H9 (cell line): ENCODE measurements around the gene CMSS1. TPM values are rescaled to one million over a fixed set of nuclear protein-coding genes. Genes with fewer than 3 reads are reported as not detected.

Experiments used
- DNase-seq: peaks from one replicate; pipeline ENCODE4 v3.0.0-alpha.2; 2017
- H2AFZ ChIP-seq: one replicate; pipeline ENCODE4 v1.6.1; 2013; ENCODE audit warnings: mild to moderate bottlenecking, low read length, control low read depth, moderate library complexity
- H2AK5ac ChIP-seq: 2 replicates; pipeline ENCODE4 v1.6.1; 2013; ENCODE audit warnings: low read length, control low read depth, mixed read lengths; ENCODE audit not compliant: insufficient read length
- H2BK120ac ChIP-seq: one replicate; pipeline ENCODE4 v1.6.1; 2013; ENCODE audit warnings: low read depth, mild to moderate bottlenecking, low read length, control low read depth, inconsistent platforms; ENCODE audit not compliant: poor library complexity, severe bottlenecking
- H2BK12ac ChIP-seq: 2 replicates; pipeline ENCODE4 v1.6.1; 2013; ENCODE audit warnings: low read length, control low read depth, mixed read lengths, low read depth; ENCODE audit not compliant: insufficient read length
- H2BK15ac ChIP-seq: 2 replicates; pipeline ENCODE4 v1.6.1; 2013; ENCODE audit warnings: low read depth, low read length, control low read depth
- H2BK20ac ChIP-seq: one replicate; pipeline ENCODE4 v1.6.1; 2013; ENCODE audit warnings: low read depth, mild to moderate bottlenecking, low read length, control low read depth, inconsistent platforms; ENCODE audit not compliant: poor library complexity, severe bottlenecking
- H2BK5ac ChIP-seq: 2 replicates; pipeline ENCODE4 v1.6.1; 2013; ENCODE audit warnings: low read length, control low read depth, mixed read lengths; ENCODE audit not compliant: insufficient read length
- H3K14ac ChIP-seq: 2 replicates; pipeline ENCODE4 v1.6.1; 2013; ENCODE audit warnings: low read length, control low read depth; ENCODE audit not compliant: insufficient read depth
- H3K18ac ChIP-seq: 2 replicates; pipeline ENCODE4 v1.6.1; 2013; ENCODE audit warnings: low read depth, mild to moderate bottlenecking, mixed read lengths, low read length, control low read depth; ENCODE audit not compliant: insufficient read length
- H3K23ac ChIP-seq: 2 replicates; pipeline ENCODE4 v1.6.1; 2013; ENCODE audit warnings: low read length, control low read depth, mixed read lengths, low read depth; ENCODE audit not compliant: insufficient read length
- H3K23me2 ChIP-seq: 2 replicates; pipeline ENCODE4 v1.6.1; 2013; ENCODE audit warnings: low read depth, mild to moderate bottlenecking, mixed read lengths, low read length, control low read depth; ENCODE audit not compliant: insufficient read length, poor library complexity, severe bottlenecking
- H3K27ac ChIP-seq: 2 replicates; pipeline ENCODE4 v1.5.1; 2013; ENCODE audit warnings: low read length, control low read depth, mixed read lengths, low read depth; ENCODE audit not compliant: insufficient read length
- H3K27me3 ChIP-seq: 2 replicates; pipeline ENCODE4 v1.6.1; 2013; ENCODE audit warnings: low read length, control low read depth, inconsistent platforms; ENCODE audit not compliant: insufficient read depth
- H3K4ac ChIP-seq: 2 replicates; pipeline ENCODE4 v1.6.1; 2013; ENCODE audit warnings: low read depth, mild to moderate bottlenecking, control low read depth, inconsistent platforms, low read length, moderate library complexity
- H3K4me1 ChIP-seq: 2 replicates; pipeline ENCODE4 v1.6.1; 2013; ENCODE audit warnings: low read length, control low read depth, inconsistent platforms; ENCODE audit not compliant: insufficient read depth
- H3K4me2 ChIP-seq: 2 replicates; pipeline ENCODE4 v1.6.1; 2013; ENCODE audit warnings: low read length, control low read depth, mixed read lengths; ENCODE audit not compliant: insufficient read length, insufficient read depth
- H3K56ac ChIP-seq: 2 replicates; pipeline ENCODE4 v1.6.1; 2013; ENCODE audit warnings: low read depth, mild to moderate bottlenecking, mixed read lengths, low read length, control low read depth; ENCODE audit not compliant: insufficient read length
- H3K79me1 ChIP-seq: 2 replicates; pipeline ENCODE4 v1.6.1; 2013; ENCODE audit warnings: low read depth, mild to moderate bottlenecking, moderate library complexity, low read length, control low read depth, inconsistent platforms; ENCODE audit not compliant: insufficient read depth, poor library complexity, severe bottlenecking
- H3K79me2 ChIP-seq: 2 replicates; pipeline ENCODE4 v1.6.1; 2013; ENCODE audit warnings: low read length, control low read depth, inconsistent platforms; ENCODE audit not compliant: insufficient read depth
- H3K9ac ChIP-seq: 2 replicates; pipeline ENCODE4 v1.6.1; 2013; ENCODE audit warnings: low read length, control low read depth, mixed read lengths; ENCODE audit not compliant: insufficient read length; ENCODE audit errors: extremely low read depth
- H3K9me3 ChIP-seq: one replicate; pipeline ENCODE4 v1.6.1; 2013; ENCODE audit warnings: low read depth, low read length, inconsistent platforms; ENCODE audit not compliant: control insufficient read depth
- H3T11ph ChIP-seq: one replicate; pipeline ENCODE4 v1.6.1; 2013; ENCODE audit warnings: mild to moderate bottlenecking, low read length, control low read depth, inconsistent platforms
- H4K20me1 ChIP-seq: one replicate; pipeline ENCODE4 v1.6.1; 2013; ENCODE audit not compliant: control insufficient read depth, insufficient read length, insufficient read depth
- H4K5ac ChIP-seq: 2 replicates; pipeline ENCODE4 v1.6.1; 2013; ENCODE audit warnings: low read depth, mild to moderate bottlenecking, mixed read lengths, low read length, control low read depth; ENCODE audit not compliant: insufficient read length
- H4K8ac ChIP-seq: replicated peaks from 2 replicates; pipeline ENCODE4 v1.6.1; 2013; ENCODE audit warnings: low read length, control low read depth, mixed read lengths, low read depth; ENCODE audit not compliant: insufficient read length
- H4K91ac ChIP-seq: 2 replicates; pipeline ENCODE4 v1.6.1; 2013; ENCODE audit warnings: low read depth, mild to moderate bottlenecking, moderate library complexity, mixed read lengths, low read length, control low read depth; ENCODE audit not compliant: insufficient read length
- H3K27ac Mint-ChIP-seq, 3 experiments: 2 replicates in 2 of 3; 3 replicates in 1 of 3; pipeline ENCODE4 v1.8.0; 2020 to 2021; ENCODE audit warnings: mixed read lengths in 3 of 3, mild to moderate bottlenecking in 1 of 3, moderate library complexity in 1 of 3
- H3K27me3 Mint-ChIP-seq: 2 replicates; pipeline ENCODE4 v1.8.0; 2021; ENCODE audit warnings: low read depth, mild to moderate bottlenecking, moderate library complexity, mixed read lengths
- H3K36me3 Mint-ChIP-seq, 3 experiments: 2 replicates in 2 of 3; 3 replicates in 1 of 3; pipeline ENCODE4 v1.8.0; 2020 to 2021; ENCODE audit warnings: low read depth in 3 of 3, mixed read lengths in 3 of 3; ENCODE audit not compliant: insufficient read depth in 1 of 3
- H3K4me1 Mint-ChIP-seq, 2 experiments: 2 replicates each; pipeline ENCODE4 v1.8.0; 2020; ENCODE audit warnings: mixed read lengths in 2 of 2
- H3K4me3 Mint-ChIP-seq, 2 experiments: 2 replicates in 1 of 2; 3 replicates in 1 of 2; pipeline ENCODE4 v1.8.0; 2020 to 2021; ENCODE audit warnings: mild to moderate bottlenecking in 2 of 2, mixed read lengths in 2 of 2, moderate library complexity in 1 of 2
- H3K9me3 Mint-ChIP-seq, 2 experiments: 2 replicates in 1 of 2; 3 replicates in 1 of 2; pipeline ENCODE4 v1.8.0; 2020; ENCODE audit warnings: mild to moderate bottlenecking in 2 of 2, mixed read lengths in 2 of 2, moderate library complexity in 1 of 2
- WGBS: extraction: QIAGEN DNeasy Blood & Tissue Kit; methylation state at CpG from one replicate; pipeline ENCODE4 v1.1.7; 2013; ENCODE audit warnings: missing lambda C conversion rate, low lambda C conversion rate, mixed read lengths; ENCODE audit not compliant: insufficient read length; ENCODE audit errors: extremely low coverage; 5-methylcytosine and 5-hydroxymethylcytosine counted together
- total RNA-seq: library from RNA; stranded (reverse); gene quantifications from 2 replicates; pipeline ENCODE4 v1.2.1, GENCODE V29; 2021
- TF ChIP-seq, protein P1 (sequence below): fragments of 200-600 bp; sonication (generic); conservative IDR thresholded peaks from 3 replicates; pipeline ENCODE4 v1.8.0; 2021; ENCODE audit warnings: antibody characterized with exemption, mild to moderate bottlenecking

The CMSS1 gene
- total RNA-seq, 1 experiment from 2014 or later, result 61.8 TPM

DNA sequence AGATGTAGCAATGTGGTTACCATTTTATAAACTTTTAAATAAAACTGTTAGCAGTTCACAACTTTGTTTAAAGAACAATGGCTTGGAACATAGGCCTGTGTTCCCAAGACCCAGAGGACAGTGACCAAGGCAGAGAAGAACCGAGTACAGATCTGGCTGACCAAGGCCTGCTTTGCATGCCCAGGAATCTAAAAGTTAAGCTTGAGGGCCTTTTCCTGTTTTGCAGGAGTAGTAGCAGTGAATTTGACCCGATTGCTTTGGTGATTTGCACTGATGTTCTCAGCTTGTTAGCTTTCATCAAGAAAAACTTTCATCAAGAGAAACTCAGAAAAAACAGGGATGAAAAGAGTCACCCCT is 286.8 kb downstream of the CMSS1 start:
- Histone ChIP-seq H3K79me2 (0 out of 2 replicates have a peak, but pooled peaks cover 2% of the 10 kb centered on the region), H4K91ac (no peak overlapping the region), H3K9me3 (no peaks in the 10 kb centered on the region), H3K23ac (no peak overlapping the region), H3K27me3 (no peaks in the 10 kb centered on the region), H3K18ac (no peak overlapping the region), H2AK5ac (no peak overlapping the region), H2BK120ac (no peak overlapping the region), H4K5ac (no peak overlapping the region), H3K79me1 (no peaks in the 10 kb centered on the region), H3K9ac (no peak overlapping the region), H4K8ac (no peak overlapping the region), H3T11ph (no peak overlapping the region), H3K4ac (no peak overlapping the region), H3K4me2 (no peak overlapping the region), H2BK20ac (no peak overlapping the region), H2AFZ (no peak overlapping the region), H3K56ac (no peak overlapping the region), H2BK12ac (no peak overlapping the region), H3K23me2 (no peaks in the 10 kb centered on the region), H3K27ac (no peak overlapping the region), H3K4me1 (no peaks in the 10 kb centered on the region), H2BK15ac (no peak overlapping the region), H2BK5ac (no peak overlapping the region), H3K14ac (no peak overlapping the region), H4K20me1 (no peaks in the 10 kb centered on the region)
- no peak overlapping the region for H3K27ac Mint-ChIP-seq
- H3K27me3 Mint-ChIP-seq, result no peaks in the 10 kb centered on the region
- H3K9me3 Mint-ChIP-seq, result no peaks in the 10 kb centered on the region; a peak in 1 of 5 replicates
- peaks cover 0 to 3% (median 0%) of the 10 kb centered on the region in 3 experiments; a peak in 2 of 7 replicates for H3K36me3 Mint-ChIP-seq
- no CpG with 5 or more reads among the region's 2 CpGs for WGBS
- TF ChIP-seq, protein P1, sequence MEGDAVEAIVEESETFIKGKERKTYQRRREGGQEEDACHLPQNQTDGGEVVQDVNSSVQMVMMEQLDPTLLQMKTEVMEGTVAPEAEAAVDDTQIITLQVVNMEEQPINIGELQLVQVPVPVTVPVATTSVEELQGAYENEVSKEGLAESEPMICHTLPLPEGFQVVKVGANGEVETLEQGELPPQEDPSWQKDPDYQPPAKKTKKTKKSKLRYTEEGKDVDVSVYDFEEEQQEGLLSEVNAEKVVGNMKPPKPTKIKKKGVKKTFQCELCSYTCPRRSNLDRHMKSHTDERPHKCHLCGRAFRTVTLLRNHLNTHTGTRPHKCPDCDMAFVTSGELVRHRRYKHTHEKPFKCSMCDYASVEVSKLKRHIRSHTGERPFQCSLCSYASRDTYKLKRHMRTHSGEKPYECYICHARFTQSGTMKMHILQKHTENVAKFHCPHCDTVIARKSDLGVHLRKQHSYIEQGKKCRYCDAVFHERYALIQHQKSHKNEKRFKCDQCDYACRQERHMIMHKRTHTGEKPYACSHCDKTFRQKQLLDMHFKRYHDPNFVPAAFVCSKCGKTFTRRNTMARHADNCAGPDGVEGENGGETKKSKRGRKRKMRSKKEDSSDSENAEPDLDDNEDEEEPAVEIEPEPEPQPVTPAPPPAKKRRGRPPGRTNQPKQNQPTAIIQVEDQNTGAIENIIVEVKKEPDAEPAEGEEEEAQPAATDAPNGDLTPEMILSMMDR, result no peak
- DNase-seq, result no peak
- H3K4me3 Mint-ChIP-seq, result no peak overlapping the region
- peaks cover 8 to 16% of the 10 kb centered on the region in 2 experiments; a peak in 3 of 4 replicates for H3K4me1 Mint-ChIP-seq
